ENCODE measurements around the gene SLC8A1. TPM values are rescaled to one million over a fixed set of nuclear protein-coding genes. Genes with fewer than 3 reads are reported as not detected.

SLC8A1 gene
- total and polyA plus RNA-seq, 2 donors (not counting 1 experiment from before 2014, with no cell fraction given) = 0.07 to 0.20 TPM

DNA sequence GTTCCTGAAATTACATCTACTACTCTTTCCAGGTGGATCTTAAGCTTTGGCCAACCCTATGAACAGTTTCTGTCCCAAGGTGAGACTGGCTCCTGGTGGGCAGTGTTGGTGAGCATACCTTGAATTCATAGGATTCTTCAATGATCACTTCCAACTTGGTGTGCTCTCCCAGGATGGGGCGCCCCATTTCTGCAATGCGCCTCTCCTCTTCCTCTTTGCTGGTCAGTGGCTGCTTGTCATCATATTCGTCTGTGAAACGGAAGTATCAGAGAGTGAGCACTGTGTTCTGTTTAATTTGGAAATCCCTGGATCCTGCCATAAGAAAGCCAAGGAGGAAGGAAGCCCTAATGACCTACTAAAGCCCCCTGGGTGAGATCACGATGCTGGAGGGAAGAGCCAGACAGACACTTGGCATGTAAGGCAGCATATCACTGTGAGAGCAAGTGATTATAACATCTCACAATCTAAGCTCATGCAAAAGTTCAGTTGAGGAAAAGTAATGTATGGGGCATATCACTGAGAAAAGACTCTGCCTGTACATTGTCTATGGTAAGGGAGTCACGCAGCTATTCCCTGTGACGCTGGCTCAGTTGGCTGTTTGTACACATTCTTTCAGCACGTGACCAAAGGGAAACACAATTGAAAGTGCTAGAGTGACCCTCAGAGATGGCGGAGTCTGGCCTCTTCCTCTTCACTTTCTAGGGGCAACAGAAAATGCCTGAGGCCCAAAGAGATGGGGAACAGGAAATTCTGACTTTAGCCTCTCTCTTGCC, 287.0 kb downstream of the SLC8A1 start:
- ATAC-seq (ENCODE audit: low read depth) (no peak), DNase-seq (no peak)
- Histone ChIP-seq H3K36me3 (replicated peaks in 1 of 2; ENCODE audit: control extremely low read depth in 1 of 2, control insufficient read depth in 1 of 2, extremely low read depth in 1 of 2, insufficient read depth in 2 of 2, low read length in 1 of 2) (no peaks in the 10 kb centered on the region), H3K4me3 (ENCODE audit: control extremely low read depth in 1 of 5, extremely low read depth in 1 of 5, insufficient read depth in 1 of 5, low read depth in 2 of 5, low read length in 4 of 5) (no peak overlapping the region), H3K27ac (ENCODE audit: low read length in 2 of 2) (no peak overlapping the region), H3K27me3 (replicated peaks in 1 of 4; ENCODE audit: control extremely low read depth in 1 of 4, control insufficient read depth in 3 of 4, insufficient read depth in 4 of 4, low read length in 3 of 4) (no peaks in the 10 kb centered on the region), H2AFZ (ENCODE audit: insufficient read depth, low read depth, low read length, poor library complexity, severe bottlenecking) (no peak overlapping the region), H3K4me1 (ENCODE audit: control insufficient read depth in 2 of 2, insufficient read depth in 2 of 2, low read length in 2 of 2) (no peaks in the 10 kb centered on the region), H3K9ac (ENCODE audit: low read length) (no peak overlapping the region), H3K9me3 (ENCODE audit: control extremely low read depth in 1 of 3, control insufficient read depth in 2 of 3, insufficient read depth in 1 of 3, low read length in 2 of 3) (no peaks in the 10 kb centered on the region), H3K79me2 (ENCODE audit: control insufficient read depth, insufficient read depth, low read length) (no peaks in the 10 kb centered on the region), H3K4me2 (replicated peaks; ENCODE audit: low read depth, low read length, poor library complexity, severe bottlenecking) (no peak overlapping the region), H4K20me1 (ENCODE audit: control insufficient read depth, insufficient read depth, low read length, poor library complexity, severe bottlenecking) (no peaks in the 10 kb centered on the region)
- no peak for TF ChIP-seq EZH2 (IDR thresholded peaks at IDR 0.05; ENCODE audit: borderline replicate concordance, insufficient read depth, low read depth, low read length, poor library complexity, severe bottlenecking)
- no peak for TF ChIP-seq CTCF (IDR thresholded peaks at IDR 0.05)
- POLR2A ChIA-PET = no interaction called here
- Mint-ChIP-seq H3K27me3 (no peaks in the 10 kb centered on the region), H3K4me1 (no peaks in the 10 kb centered on the region), H3K27ac (no peak overlapping the region), H3K9me3 (ENCODE audit: insufficient read depth) (no peaks in the 10 kb centered on the region), H3K4me3 (no peak overlapping the region)
- CTCF ChIA-PET = no interaction called here
- 100% methylated on average over 7 of the region's 9 CpGs for WGBS (ENCODE audit: insufficient coverage)
- intact Hi-C loops (cut with micrococcal nuclease) = no loop called here

GRCh38 chr2:40161986-40162385, 289.9 kb downstream of the SLC8A1 start:
- DNase-seq = no peak
- H3K9me3 Mint-ChIP-seq (ENCODE audit: insufficient read depth) = no peaks in the 10 kb centered on the region

More at GRCh38 chr2:40161986-40162385, 289.9 kb downstream of the SLC8A1 start:
- Histone ChIP-seq H3K9me3 (ENCODE audit: control extremely low read depth in 1 of 3, control insufficient read depth in 2 of 3, insufficient read depth in 1 of 3, low read length in 2 of 3) (no peaks in the 10 kb centered on the region), H3K4me3 (ENCODE audit: control extremely low read depth in 1 of 5, extremely low read depth in 1 of 5, insufficient read depth in 1 of 5, low read depth in 2 of 5, low read length in 4 of 5) (no peak overlapping the region), H3K27ac (ENCODE audit: low read length in 2 of 2) (no peak overlapping the region), H3K4me1 (ENCODE audit: control insufficient read depth in 2 of 2, insufficient read depth in 2 of 2, low read length in 2 of 2) (no peaks in the 10 kb centered on the region), H3K79me2 (ENCODE audit: control insufficient read depth, insufficient read depth, low read length) (no peaks in the 10 kb centered on the region), H3K27me3 (replicated peaks in 1 of 4; ENCODE audit: control extremely low read depth in 1 of 4, control insufficient read depth in 3 of 4, insufficient read depth in 4 of 4, low read length in 3 of 4) (no peaks in the 10 kb centered on the region), H3K9ac (ENCODE audit: low read length) (no peak overlapping the region), H3K36me3 (replicated peaks in 1 of 2; ENCODE audit: control extremely low read depth in 1 of 2, control insufficient read depth in 1 of 2, extremely low read depth in 1 of 2, insufficient read depth in 2 of 2, low read length in 1 of 2) (no peaks in the 10 kb centered on the region), H3K4me2 (replicated peaks; ENCODE audit: low read depth, low read length, poor library complexity, severe bottlenecking) (no peak overlapping the region), H2AFZ (ENCODE audit: insufficient read depth, low read depth, low read length, poor library complexity, severe bottlenecking) (no peak overlapping the region), H4K20me1 (ENCODE audit: control insufficient read depth, insufficient read depth, low read length, poor library complexity, severe bottlenecking) (no peaks in the 10 kb centered on the region)
- intact Hi-C loops (cut with micrococcal nuclease) = no loop called here
- Mint-ChIP-seq H3K27me3 (no peaks in the 10 kb centered on the region), H3K4me1 (no peaks in the 10 kb centered on the region), H3K27ac (no peak overlapping the region), H3K4me3 (no peak overlapping the region)
- POLR2A ChIA-PET = no interaction called here
- WGBS (ENCODE audit: insufficient coverage) = no CpG with 5 or more reads among the region's 1 CpG
- no peak for TF ChIP-seq CTCF (IDR thresholded peaks at IDR 0.05)
- no peak for ATAC-seq (ENCODE audit: low read depth)
- CTCF ChIA-PET = no interaction called here

Data from B cell (primary cell).